Myometrial cell (primary cell): ENCODE results near the gene SSRP1. TPM values are rescaled to one million over a fixed set of nuclear protein-coding genes. Genes with fewer than 3 reads are reported as not detected.

Experiments used
- total RNA-seq: library from RNA; depleted of rRNA; stranded (reverse); fragments of >200 nt; gene quantifications from 2 replicates; pipeline ENCODE4 v1.2.3, GENCODE V29; 2015

Gene SSRP1, protein sequence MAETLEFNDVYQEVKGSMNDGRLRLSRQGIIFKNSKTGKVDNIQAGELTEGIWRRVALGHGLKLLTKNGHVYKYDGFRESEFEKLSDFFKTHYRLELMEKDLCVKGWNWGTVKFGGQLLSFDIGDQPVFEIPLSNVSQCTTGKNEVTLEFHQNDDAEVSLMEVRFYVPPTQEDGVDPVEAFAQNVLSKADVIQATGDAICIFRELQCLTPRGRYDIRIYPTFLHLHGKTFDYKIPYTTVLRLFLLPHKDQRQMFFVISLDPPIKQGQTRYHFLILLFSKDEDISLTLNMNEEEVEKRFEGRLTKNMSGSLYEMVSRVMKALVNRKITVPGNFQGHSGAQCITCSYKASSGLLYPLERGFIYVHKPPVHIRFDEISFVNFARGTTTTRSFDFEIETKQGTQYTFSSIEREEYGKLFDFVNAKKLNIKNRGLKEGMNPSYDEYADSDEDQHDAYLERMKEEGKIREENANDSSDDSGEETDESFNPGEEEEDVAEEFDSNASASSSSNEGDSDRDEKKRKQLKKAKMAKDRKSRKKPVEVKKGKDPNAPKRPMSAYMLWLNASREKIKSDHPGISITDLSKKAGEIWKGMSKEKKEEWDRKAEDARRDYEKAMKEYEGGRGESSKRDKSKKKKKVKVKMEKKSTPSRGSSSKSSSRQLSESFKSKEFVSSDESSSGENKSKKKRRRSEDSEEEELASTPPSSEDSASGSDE
- total RNA-seq, result 103 and 138 TPM in 2 replicates

DNA sequence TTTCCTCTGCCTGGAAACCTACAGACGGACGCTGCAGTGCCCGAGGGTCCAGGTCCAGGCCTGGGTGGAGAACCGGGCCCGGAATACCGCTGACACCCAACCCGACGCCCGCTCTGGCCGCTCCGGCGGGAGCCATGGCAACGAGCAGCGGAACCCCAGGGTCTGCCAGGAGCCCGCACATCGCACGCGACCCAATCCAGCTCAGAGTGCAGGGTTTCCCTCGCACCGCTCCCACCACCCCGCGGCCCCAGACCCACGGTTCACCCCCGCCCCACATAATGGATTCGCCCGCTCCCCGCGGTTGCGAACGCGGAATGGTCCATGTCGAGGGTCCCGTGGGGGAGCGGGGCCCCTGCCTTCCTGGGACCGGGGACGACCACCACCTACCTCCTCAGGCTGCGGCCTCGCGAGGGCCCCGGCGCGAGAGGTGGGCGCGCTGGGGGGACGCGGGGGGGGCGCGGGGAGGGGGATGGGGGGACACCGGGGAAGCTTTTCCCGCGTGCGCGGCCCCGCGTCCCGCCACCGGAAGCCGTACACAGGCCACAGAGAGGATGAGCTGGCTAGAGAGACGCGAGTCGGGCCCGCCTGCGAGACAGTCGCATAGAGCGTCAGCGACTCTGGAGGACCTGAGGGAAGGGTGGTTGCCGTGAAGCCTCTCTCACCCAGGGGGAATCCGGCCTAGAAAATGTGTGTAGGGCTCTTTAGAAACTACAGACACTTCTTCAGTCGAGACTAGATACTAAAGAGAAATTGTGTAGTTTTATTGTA lies at the start of gene SSRP1:
TSS of gene SSRP1 (minus strand) at position 550 of the 768 bp plus-strand sequence. CDS start 771 bp downstream, outside the sequence.

GRCh38 chr11:57380975-57381374 lies 45.3 kb upstream of the SSRP1 start, which contains the start of gene PRG3:
Gene PRG3 (minus strand): TSS chr11:57381150. CDS start chr11:57380708, 442 bp downstream.

GRCh38 chr11:57338142-57338541 lies 2.5 kb upstream of the SSRP1 start, which contains the start of gene P2RX3:
Gene P2RX3 (plus strand): TSS chr11:57338352. CDS start chr11:57338551, 199 bp downstream.

GRCh38 chr11:57324886-57325734 lies 10.6 kb downstream of the SSRP1 start, which contains the start of gene TNKS1BP1:
Gene TNKS1BP1 (minus strand): TSS chr11:57324952. CDS start chr11:57321885, 3,067 bp downstream.

Other genes starting within 250 kb of the SSRP1 start
- not detected in 2 replicates for gene LRRC55, start 153.9 kb downstream of the SSRP1 start, total RNA-seq
- gene APLNR, start 98.6 kb downstream of the SSRP1 start, total RNA-seq, result not detected in 2 replicates
- gene TNKS1BP1, start 10.9 kb downstream of the SSRP1 start, total RNA-seq, result 72.8 and 73.8 TPM in 2 replicates
- not detected in 2 replicates for gene P2RX3, start 2.5 kb upstream of the SSRP1 start, total RNA-seq
- gene PRG3, start 45.3 kb upstream of the SSRP1 start, total RNA-seq, result not detected in 2 replicates
- gene PRG2, start 54.8 kb upstream of the SSRP1 start, total RNA-seq, result not detected in 2 replicates
- gene SLC43A3, start 91.2 kb upstream of the SSRP1 start, total RNA-seq, result 83.5 and 190 TPM in 2 replicates
- 1.4 and 1.7 TPM in 2 replicates for gene RTN4RL2, start 124.6 kb upstream of the SSRP1 start, total RNA-seq
- 19.9 and 20.9 TPM in 2 replicates for gene SLC43A1, start 179.8 kb upstream of the SSRP1 start, total RNA-seq
- gene TIMM10, start 194.9 kb upstream of the SSRP1 start, total RNA-seq, result 41.5 and 43.8 TPM in 2 replicates
- not detected in 2 replicates for gene SMTNL1, start 201.7 kb upstream of the SSRP1 start, total RNA-seq
- 66.6 and 96.0 TPM in 2 replicates for gene UBE2L6, start 231.8 kb upstream of the SSRP1 start, total RNA-seq